ENCODE results near the gene PDGFC.

GRCh38 chr4:156790866-156791265 is 180.7 kb downstream of the PDGFC start:
- TF ChIP-seq, protein P1, sequence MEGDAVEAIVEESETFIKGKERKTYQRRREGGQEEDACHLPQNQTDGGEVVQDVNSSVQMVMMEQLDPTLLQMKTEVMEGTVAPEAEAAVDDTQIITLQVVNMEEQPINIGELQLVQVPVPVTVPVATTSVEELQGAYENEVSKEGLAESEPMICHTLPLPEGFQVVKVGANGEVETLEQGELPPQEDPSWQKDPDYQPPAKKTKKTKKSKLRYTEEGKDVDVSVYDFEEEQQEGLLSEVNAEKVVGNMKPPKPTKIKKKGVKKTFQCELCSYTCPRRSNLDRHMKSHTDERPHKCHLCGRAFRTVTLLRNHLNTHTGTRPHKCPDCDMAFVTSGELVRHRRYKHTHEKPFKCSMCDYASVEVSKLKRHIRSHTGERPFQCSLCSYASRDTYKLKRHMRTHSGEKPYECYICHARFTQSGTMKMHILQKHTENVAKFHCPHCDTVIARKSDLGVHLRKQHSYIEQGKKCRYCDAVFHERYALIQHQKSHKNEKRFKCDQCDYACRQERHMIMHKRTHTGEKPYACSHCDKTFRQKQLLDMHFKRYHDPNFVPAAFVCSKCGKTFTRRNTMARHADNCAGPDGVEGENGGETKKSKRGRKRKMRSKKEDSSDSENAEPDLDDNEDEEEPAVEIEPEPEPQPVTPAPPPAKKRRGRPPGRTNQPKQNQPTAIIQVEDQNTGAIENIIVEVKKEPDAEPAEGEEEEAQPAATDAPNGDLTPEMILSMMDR (IDR thresholded peaks at IDR 0.05): no peak
- TF ChIP-seq POLR2A (IDR thresholded peaks at IDR 0.05): no peak
- no peak for TF ChIP-seq POLR2AphosphoS5 (IDR thresholded peaks at IDR 0.05)

All from stomach (tissue), 4 donors.